ENCODE data around the gene RALY.

DNA sequence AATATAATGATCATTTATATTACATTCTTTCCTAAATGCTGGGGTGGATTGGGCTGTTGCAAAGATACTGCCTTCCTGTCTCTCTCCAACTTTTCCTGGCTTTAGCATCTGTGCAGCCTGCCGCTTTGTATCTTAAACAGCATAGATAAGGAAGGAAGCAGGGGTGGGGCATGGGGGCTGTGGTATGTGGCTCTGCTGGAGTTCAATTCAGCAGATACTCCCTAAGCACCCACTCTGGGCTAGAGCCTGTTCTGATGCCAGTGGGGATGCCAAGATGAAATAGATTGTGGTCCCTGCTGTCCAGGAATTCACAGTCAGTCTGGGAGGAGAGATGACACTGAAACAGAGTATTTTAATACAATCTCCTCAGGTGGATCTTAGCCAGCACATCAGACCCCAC, 61.6 kb downstream of the RALY start:
- TF ChIP-seq, protein P1, sequence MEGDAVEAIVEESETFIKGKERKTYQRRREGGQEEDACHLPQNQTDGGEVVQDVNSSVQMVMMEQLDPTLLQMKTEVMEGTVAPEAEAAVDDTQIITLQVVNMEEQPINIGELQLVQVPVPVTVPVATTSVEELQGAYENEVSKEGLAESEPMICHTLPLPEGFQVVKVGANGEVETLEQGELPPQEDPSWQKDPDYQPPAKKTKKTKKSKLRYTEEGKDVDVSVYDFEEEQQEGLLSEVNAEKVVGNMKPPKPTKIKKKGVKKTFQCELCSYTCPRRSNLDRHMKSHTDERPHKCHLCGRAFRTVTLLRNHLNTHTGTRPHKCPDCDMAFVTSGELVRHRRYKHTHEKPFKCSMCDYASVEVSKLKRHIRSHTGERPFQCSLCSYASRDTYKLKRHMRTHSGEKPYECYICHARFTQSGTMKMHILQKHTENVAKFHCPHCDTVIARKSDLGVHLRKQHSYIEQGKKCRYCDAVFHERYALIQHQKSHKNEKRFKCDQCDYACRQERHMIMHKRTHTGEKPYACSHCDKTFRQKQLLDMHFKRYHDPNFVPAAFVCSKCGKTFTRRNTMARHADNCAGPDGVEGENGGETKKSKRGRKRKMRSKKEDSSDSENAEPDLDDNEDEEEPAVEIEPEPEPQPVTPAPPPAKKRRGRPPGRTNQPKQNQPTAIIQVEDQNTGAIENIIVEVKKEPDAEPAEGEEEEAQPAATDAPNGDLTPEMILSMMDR (IDR thresholded peaks at IDR 0.05): no peak
- no peak for TF ChIP-seq POLR2A (IDR thresholded peaks at IDR 0.05)

Data from uterus (tissue), 2 donors.